NCI-H2227 treated with DMSO at 0.1 percent for 48 hours (cell line): ENCODE results near the gene C19orf18.

Experiments
- DNase-seq: peaks from one replicate; lab custom pipeline; 2025; lab: John Stamatoyannopoulos, UW

The C19orf18 gene

DNA sequence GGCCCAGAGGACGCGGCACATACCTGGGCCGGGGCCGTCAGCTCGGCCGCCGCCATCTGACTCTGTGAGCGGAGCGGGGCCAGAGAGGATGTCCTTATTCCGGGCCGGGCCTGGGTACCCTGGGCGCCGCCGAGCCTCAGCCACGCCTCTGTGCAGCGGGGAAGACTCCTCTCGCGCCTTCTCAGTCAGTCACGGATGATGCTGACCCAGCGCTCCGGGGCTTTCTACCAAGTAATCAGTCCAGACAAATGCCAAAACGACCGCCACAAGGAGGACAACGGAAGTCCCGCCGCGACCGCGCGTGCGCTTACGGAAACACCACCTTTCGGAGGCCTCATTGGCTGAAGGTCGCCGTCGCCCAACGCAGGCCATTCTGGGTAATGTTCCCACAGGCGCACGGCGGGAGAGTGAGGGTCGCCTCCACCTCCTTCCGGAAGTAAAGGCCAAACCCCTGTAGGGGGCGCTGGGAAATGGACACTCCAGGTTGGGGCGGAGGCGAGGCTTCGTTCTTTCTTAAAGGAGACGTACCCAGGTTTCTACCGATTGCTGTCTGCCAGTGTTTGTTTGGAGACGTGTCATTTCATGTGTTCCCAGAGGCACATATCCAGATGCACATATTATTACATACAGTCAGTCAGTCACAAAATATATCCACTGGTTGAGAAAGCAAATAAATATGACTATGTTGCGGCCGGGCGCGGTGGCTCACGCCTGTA is 26.8 kb downstream of the C19orf18 start, which contains the start of gene ZNF256:
TSS of gene ZNF256 (minus strand) at position 288 of the 716 bp plus-strand sequence. CDS start at position 56, 232 bp downstream.
- peak; percentile 100 for DNase-seq

DNA sequence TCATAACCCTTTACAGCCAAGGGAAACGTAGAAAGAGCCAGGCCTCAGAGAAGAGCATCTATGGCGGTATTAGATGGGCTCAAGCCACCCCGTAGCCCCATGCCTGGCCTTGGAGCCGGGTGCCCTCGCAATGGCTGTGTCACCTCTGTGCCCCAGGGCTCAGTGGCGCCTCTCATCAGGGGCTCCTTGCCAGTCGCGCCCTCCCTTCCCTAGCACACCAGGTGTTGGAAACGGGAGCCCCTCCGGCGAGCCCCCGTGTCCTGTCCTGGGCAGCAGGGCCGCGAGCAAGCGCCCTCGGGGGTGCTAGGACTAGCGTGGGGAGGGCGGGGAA is 27.3 kb downstream of the C19orf18 start:
- DNase-seq: no peak

DNA sequence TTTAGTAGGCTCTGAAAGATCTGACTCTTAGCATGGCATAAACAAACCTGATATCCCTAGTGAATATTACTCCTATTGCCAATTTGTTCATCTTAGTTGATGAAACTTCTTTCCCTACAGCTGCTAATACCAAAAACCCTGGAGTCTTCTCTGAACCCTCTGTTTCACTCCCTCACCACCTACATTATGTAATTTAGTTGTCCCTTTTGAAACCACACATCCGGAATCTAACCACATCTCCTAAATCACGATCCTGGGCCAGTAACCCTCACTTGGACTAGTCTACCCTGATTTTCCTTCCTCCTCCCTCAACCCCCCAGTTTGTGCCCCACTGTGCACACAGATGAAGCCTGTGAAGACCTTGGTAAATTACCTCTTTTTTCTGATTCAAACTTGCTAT is 28.0 kb downstream of the C19orf18 start:
- DNase-seq: no peak

DNA sequence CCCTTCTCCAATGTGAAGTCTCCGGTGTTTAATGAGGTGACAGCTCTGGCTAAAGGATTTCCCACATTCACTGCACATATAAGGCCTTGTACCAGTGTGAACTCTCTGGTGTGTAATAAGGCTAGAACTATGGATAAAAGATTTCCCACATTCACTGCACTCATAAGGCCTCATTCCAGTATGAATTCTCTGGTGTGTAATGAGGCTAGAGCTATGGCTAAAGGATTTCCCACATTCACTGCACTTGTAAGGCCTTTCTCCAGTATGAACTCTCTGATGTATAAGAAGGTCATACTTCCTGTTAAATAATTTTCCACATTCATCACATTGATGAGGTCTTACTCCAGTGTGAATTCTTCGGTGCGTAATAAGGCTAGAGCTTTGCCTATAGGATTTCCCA is 32.7 kb downstream of the C19orf18 start:
- no peak for DNase-seq

DNA sequence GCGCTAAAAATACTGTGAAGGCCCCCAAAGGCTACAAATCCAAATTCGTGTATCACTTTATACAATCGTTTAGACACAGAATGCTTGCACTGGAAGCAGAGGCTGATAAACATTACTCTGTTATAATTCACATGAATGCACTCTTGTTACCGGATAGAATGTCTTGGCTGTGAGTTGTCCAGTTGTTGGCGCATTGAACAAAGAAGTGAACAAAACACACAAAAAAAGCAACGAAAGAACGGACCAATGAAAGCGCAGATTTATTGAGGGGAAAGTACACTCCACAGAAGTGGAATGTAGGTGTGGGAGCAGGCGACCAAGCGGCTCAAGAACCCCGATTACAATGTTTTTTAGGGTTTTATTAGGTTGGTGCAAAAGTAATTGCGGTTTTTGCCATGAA is 38.6 kb downstream of the C19orf18 start:
- no peak for DNase-seq

DNA sequence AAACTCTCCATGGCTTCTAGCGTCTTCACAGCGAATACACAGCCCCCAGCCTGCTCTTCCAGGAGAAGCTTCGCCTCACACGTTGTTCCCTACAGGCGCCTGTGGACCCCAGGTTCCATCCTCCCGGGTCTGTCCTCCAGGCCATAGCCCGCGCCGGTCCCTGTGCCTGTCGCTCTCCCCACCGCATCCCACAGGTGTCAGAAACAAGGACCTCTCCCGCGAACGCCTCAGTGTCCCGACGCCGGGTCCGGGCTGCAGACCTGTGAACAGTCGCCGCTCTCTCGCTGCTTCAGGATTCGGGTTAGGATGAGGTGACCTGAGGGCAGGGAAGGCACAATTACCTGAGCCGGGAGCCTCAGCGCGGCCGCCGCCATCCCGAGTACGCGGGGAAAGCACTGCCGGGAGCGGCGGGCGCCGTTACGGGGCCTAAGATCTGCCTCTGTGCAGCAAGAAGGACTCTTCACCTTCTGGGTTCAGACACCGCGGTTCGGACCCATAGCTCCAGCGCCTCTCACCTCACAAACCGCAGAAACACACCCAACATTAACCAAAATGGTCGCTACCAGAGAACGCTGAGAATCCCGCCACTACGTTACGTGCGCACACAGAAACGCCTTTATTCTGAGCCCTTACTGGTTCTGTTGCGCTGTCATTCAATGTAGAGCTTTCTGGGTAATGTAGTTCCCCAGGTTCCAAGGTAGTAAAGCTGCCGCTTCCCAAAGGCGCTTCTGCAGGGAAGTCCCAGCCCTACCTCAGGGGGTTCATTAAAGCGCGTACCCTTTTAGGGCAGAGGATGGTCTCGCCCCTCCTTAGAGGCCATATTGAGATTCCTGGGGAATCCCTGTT is 39.3 kb downstream of the C19orf18 start, which contains the start of gene ZNF418:
TSS of gene ZNF418 (minus strand) at position 583 of the 846 bp plus-strand sequence. CDS start 1,580 bp downstream, outside the sequence.
- no peak for DNase-seq

DNA sequence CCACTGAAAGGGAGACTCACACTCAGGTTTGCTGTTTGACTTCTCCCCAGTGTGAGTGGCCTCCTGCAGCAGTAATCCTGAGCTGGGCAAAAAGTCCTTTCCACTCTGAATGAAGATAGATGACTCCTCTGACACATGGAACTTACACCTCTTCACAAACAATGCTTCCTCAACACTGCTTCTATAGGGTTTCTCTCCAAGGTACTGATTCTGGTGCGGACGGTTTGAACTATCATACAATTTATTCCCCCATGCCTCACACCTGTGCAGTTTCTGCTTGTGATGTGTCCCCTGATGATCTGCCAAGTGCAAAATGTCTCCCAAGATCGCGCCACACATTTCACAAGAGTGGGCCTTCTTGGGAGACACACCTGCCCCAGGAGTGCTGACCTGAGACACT is 46.7 kb downstream of the C19orf18 start:
- DNase-seq: no peak

DNA sequence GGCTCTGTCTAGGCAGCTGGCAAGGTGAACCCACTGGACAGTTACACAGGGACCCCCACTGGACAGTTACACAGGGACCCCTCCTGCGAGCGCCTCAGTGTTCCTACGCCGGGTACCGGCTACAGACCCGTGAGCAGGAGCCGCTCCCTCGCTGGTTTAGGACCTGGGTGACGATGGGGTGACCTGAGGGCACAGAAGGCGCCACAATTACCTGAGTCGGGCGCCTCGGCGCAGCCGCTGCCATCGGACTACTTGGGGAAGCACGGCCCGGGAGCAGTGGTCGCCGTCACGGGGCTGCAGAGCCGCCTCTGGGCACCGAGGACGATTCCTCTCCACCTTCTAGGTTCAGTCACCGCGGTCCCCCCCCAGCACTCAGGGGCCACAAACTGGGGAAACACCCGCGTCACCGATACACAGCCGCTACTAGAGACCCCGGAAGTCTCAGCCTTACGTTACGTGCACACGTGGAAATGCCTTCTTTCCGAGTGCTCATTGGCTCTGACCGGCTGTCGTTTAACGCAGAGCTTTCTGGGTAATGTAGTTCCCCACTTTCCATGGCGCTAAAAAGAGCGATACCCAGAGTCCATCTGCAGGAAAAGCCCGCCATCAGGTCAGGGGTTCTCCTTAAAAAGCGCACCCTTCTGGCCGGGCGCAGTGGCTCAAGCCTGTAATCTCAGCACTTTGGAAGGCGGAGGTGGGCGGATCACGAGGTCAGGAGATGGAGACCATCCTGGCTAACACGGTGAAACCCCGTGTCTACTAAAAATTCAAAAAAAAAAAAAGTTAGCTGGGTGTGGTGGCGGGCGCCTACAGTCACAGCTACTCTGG is 58.0 kb downstream of the C19orf18 start, which contains the start of gene ZNF417:
TSS of gene ZNF417 (minus strand) at position 425 of the 828 bp plus-strand sequence. CDS start at position 244, 181 bp downstream.
- peak; percentile 99 for DNase-seq

DNA sequence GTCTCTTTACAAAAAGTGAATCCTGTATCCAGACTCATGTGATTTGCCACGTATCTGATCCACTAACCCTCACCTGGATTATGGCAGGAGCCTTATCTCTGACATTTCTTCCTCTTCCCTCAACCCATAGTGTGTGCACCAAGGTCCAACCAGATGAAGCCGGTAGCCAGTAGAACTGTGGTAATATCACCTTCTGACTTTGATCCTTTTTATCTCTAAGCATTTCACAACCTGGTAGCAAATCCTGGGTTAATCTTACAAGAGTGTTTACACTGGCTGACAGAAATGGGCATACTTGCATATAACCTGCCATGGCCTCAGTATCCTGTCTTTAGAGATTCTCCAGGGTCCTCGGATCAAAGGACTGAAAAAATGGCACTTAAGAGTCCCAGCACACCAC is 59.8 kb downstream of the C19orf18 start:
- DNase-seq: no peak
